SJSA1 (cell line): ENCODE measurements around the gene PNRC2. TPM values are rescaled to one million over a fixed set of nuclear protein-coding genes. Genes with fewer than 3 reads are reported as not detected.
"Not testable (repeated sequence)": the region's sequence is repeated elsewhere in the genome, so short reads cannot be mapped to it uniquely, and the experiment has no call there.

Experiments
- DNase-seq, 2 experiments: peaks; one replicate each; pipeline ENCODE4 v3.0.0-alpha.2; 2015 to 2020; ENCODE audit warnings: low spot score in 2 of 2, low read depth in 1 of 2
- H3K27ac ChIP-seq: fragments of 250-450 bp; sonication (Bioruptor Pico); 2 replicates; pipeline ENCODE4 v1.5.1; 2020; ENCODE audit warnings: mild to moderate bottlenecking, moderate library complexity
- H3K27me3 ChIP-seq: fragments of 250-450 bp; sonication (Bioruptor Pico); replicated peaks from 2 replicates; pipeline ENCODE4 v1.5.1; 2020; ENCODE audit warnings: mild to moderate bottlenecking, moderate library complexity
- H3K36me3 ChIP-seq: fragments of 250-450 bp; sonication (Bioruptor Pico); 2 replicates; pipeline ENCODE4 v1.5.1; 2020; ENCODE audit warnings: mild to moderate bottlenecking
- H3K4me1 ChIP-seq: fragments of 250-450 bp; sonication (Bioruptor Pico); replicated peaks from 2 replicates; pipeline ENCODE4 v1.6.1; 2021; ENCODE audit warnings: mild to moderate bottlenecking
- H3K4me3 ChIP-seq: fragments of 250-450 bp; sonication (Bioruptor Pico); 2 replicates; pipeline ENCODE4 v1.5.1; 2020; ENCODE audit warnings: mild to moderate bottlenecking
- H3K9me3 ChIP-seq: fragments of 250-450 bp; sonication (Bioruptor Pico); replicated peaks from 2 replicates; pipeline ENCODE4 v1.5.1; 2020; ENCODE audit warnings: mild to moderate bottlenecking
- total RNA-seq: library from RNA; depleted of rRNA; stranded (reverse); fragments of >200 nt; shearing (Covaris generic); gene quantifications from 2 replicates; pipeline ENCODE4 v1.2.3, GENCODE V29; 2014; rRNA removed

The PNRC2 gene
- total RNA-seq, 1 experiment from 2014 or later, result 123 TPM

DNA sequence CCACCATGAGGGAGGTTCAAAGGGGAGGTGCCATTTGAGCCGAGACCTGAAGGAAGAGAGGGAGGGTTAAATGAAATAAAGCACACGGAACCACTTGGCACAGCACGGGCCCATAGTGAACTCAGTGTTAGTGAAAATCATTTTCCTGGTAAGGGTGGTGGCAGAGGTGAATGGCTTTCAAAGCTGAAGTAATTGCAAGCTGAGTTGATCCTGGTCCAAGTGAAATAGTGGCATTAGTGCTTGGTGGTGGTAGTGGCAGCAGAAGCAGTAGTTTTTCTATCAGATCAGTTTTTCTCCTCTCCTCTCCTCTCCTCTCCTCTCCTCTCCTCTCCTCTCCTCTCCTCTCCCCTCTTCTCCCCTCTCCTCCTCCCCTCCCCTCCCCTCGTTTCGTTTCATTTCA is 51.0 kb downstream of the PNRC2 start:
- DNase-seq, result no peak
- Histone ChIP-seq H3K36me3 (no peaks in the 10 kb centered on the region), H3K27me3 (no peaks in the 10 kb centered on the region), H3K27ac (no peak overlapping the region), H3K9me3 (no peaks in the 10 kb centered on the region), H3K4me1 (peaks cover 5% of the 10 kb centered on the region; the same call in 1 of the 2 replicates), H3K4me3 (no peak overlapping the region)

DNA sequence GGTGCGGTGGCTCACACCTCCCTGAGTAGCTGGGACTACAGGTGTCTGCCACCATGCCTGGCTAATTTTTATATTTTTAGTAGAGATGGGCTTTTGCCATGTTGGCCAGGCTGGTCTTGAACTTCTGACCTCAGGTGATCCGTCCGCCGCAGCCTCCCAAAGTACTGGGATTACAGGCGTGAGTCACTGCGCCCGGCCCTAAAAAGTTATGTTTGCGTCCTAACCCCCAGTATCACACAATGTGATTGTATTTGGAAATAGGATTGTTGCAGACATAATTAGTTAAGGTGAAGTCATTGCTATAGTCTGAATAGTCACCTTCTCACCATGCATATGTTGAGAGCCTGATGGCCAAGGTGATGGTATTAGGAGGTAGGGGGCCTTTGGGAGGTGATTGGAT is 53.2 kb downstream of the PNRC2 start:
- not testable (repeated sequence) for H3K27ac ChIP-seq, H3K27me3 ChIP-seq, DNase-seq, H3K9me3 ChIP-seq, H3K36me3 ChIP-seq, H3K4me3 ChIP-seq
- H3K4me1 ChIP-seq, result peaks cover 16% of the 10 kb centered on the region

Other genes starting within 250 kb of the PNRC2 start
- 46.0 and 63.4 TPM in 2 replicates for gene ELOA, start 216.4 kb upstream of the PNRC2 start, total RNA-seq
- 105 and 112 TPM in 2 replicates for gene PITHD1, start 181.4 kb upstream of the PNRC2 start, total RNA-seq
- gene LYPLA2, start 168.7 kb upstream of the PNRC2 start, total RNA-seq, result 42.4 and 46.6 TPM in 2 replicates
- 31.5 and 55.4 TPM in 2 replicates for gene GALE, start 159.1 kb upstream of the PNRC2 start, total RNA-seq
- gene HMGCL, start 134.4 kb upstream of the PNRC2 start, total RNA-seq, result 24.0 and 35.9 TPM in 2 replicates
- 2.3 and 3.9 TPM in 2 replicates for gene FUCA1, start 91.5 kb upstream of the PNRC2 start, total RNA-seq
- 0.08 TPM in 1 of 2 replicates, not detected in the other for gene CNR2, start 46.5 kb upstream of the PNRC2 start, total RNA-seq
- gene SRSF10, start 20.5 kb downstream of the PNRC2 start, total RNA-seq, result 145 and 147 TPM in 2 replicates
- gene MYOM3, start 152.3 kb downstream of the PNRC2 start, total RNA-seq, result 0.03 TPM in 1 of 2 replicates, not detected in the other
- 1.1 TPM in 1 of 2 replicates, not detected in the other for gene IL22RA1, start 183.3 kb downstream of the PNRC2 start, total RNA-seq
- gene IFNLR1, start 227.5 kb downstream of the PNRC2 start, total RNA-seq, result 0.06 TPM in 1 of 2 replicates, not detected in the other